GM21723 (cell line): Measurements from ENCODE around the gene CORO7.

Source experiments
- ATAC-seq: cut with Tn5 transposase; IDR thresholded peaks from one replicate; pipeline ENCODE4 v1.9.1; 2021; ENCODE audit warnings: mild to moderate bottlenecking, moderate library complexity; ENCODE audit not compliant: unreplicated experiment

CORO7 gene

DNA sequence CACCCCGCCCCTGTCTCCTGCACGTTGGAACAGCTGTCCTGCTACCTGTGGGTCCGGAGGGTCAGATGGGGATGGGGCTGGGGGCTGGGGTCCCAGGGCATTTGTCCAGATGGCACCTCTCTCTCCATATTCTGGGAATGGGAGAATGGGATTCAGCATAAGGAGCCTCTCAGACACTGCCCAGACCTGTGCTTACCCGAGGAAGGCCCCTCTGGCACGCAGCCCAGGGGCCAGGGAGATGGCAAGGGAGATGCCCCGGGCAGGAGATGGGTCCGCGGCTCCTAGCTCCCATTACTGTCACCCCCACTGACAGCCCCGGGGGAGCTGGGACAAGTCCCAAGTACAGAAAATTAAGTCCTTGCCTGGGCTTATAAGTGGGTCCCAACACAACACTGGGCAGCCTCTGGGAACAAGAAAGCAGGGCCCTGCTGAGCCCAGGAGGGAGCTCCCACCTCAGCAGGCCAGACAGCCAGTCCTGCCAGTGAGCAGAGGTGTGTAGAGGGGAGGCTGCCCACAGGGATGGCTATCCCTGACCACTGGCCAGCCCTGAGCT lies 43.0 kb downstream of the CORO7 start:
- ATAC-seq = no peak

DNA sequence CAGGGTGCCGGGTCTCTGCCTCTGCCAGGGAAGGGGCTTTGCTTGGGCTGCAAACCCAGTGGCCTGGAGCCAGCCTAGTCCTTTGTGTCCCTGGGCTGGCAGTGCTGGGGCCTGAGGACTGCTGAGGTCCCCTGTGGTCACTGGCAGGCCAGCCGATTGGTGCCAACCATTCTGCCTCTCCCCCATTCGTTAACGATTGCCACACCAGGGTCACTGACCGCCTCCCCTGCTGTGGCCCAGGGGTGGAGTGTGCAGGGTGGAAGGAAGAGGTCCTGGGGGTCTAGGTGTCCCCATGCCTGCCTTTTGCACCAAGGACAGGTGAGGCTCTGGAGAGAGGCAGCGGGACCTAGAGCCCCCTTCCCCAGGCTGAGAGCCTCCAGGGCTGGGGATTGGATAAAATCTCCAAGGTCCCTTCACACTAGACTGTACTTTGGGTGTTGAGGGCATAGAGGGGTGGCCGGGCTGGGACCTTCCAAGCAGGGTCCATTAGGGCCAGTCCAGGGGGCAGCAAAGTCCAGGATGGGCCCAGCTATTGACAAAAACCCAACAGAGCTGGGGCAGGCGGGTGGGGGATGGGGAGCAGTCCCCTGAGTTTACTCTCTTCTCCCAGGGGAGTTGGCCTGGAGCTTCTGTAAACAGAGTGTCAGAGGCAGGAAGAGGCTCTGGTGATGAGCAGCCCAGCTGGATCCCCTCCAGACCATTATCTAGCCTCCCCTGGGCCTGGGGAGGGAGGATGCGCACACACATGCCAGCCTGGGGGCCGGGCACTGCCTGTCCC lies 43.6 kb downstream of the CORO7 start:
- ATAC-seq = no peak

DNA sequence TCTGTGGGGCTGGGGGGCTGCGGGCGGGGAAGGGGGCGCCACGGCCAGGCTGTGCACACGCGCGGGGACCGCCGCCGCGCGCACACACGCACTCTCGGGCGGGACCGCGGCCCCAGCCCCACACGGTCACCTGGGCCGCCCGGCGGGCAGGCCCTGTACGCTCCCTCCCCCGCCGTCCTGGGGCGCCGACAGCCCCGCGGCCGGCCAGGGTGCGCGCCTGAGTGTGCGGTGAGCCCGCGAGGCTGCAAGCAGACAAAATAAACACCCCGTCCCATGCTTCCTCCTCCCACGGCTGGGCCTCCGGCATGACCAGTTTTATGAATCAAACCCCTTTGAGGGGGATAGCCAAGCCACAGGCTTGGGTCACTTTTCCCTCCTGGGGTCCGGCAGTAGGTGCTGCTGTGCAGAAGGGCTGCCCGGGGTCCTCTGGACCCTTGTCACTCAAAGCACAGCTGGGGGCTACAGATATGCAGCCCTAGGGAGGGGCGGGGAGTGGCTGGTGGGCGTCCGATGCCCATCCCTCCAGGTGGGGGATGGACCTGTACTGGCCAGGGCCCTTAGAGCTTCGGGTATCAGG lies 44.3 kb downstream of the CORO7 start:
- peak; percentile 25 for ATAC-seq

DNA sequence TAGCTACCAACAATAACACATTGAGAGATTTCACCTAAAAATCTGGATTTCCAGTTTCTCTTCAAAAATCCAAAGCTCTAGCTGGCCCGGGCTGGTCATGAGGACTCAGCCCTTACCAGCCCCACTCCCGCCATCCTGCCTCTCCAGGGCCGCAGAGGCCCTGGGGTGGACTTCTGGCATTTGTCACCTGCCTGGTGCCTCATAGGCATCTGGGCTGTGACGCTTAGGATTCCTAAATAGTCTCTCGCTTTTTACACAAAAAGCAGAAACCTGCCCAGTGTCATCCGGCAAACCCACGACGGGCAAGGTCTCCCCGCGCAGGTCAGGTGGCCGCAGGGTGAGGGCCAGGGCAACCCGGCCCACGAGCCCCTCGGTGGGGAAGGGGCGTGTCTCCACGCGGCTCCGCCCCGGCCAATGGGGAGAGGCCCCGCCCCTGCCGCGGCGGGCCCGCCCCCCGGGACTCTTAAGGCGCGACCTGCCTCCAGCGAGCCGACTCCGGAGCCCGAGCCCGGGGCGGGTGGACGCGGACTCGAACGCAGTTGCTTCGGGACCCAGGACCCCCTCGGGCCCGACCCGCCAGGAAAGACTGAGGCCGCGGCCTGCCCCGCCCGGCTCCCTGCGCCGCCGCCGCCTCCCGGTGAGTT lies 44.9 kb downstream of the CORO7 start, which contains the start of gene VASN:
Gene VASN, plus strand, starts transcription at position 492 of the 644 bp plus-strand sequence. CDS start 9,030 bp downstream, outside the sequence.
- peak; percentile 70 for ATAC-seq

DNA sequence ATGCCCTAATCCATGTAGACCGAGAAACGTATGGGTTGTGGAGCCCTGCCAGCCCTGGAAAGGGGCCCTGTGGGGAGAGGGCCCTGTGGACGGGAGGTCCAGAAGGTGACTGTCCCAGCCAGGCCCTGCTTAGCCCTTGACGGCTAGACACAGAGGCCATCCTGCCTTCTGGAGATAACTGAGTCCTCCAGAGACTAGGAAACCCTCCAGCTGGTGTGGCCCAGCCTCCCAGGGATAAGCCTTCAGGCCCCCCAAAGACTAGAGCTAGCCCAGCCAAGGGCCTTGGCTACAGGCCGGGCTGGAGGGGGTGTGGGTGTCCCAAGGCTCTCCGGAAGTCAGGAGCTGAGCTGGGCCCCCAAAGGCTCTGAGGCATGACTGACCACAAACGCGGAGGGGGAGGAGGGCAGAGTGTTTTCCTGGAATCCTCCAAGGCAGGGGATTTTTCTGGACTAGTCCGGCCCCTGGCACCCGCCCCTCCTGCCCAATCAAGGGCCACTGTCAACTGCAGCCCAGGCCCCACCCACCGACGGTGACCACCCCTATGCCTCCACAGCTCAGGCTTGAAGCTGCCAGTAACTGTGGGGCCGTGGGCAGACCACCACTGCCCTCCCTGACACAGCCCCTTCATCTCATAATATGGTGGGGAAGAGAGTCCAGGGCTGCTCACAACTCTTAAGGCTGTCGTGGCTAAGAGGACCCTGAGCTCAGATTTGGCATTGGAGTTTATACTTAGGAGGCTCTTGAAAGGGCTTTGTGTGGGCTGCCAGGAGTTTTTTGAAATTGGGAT lies 45.6 kb downstream of the CORO7 start:
- ATAC-seq = no peak

DNA sequence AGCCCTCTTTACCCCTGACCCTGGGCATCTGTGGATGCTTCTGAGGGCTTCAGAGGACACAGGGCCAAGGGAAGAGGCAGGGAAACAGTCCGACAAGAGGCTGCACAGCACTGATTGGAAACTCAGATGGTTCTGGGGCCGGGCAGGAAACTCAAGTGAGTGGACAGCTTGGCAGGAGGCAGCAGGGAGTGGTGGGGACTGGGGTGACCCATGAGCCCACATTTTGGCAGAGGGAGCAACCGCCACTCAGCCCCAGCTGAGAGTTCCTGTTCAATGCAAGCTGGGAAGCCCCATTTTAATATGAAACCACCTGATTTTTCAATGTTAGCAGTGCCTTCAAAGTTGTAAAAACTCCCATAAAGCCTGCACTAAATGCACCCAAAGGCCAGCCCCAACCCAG lies 46.2 kb downstream of the CORO7 start:
- no peak for ATAC-seq

DNA sequence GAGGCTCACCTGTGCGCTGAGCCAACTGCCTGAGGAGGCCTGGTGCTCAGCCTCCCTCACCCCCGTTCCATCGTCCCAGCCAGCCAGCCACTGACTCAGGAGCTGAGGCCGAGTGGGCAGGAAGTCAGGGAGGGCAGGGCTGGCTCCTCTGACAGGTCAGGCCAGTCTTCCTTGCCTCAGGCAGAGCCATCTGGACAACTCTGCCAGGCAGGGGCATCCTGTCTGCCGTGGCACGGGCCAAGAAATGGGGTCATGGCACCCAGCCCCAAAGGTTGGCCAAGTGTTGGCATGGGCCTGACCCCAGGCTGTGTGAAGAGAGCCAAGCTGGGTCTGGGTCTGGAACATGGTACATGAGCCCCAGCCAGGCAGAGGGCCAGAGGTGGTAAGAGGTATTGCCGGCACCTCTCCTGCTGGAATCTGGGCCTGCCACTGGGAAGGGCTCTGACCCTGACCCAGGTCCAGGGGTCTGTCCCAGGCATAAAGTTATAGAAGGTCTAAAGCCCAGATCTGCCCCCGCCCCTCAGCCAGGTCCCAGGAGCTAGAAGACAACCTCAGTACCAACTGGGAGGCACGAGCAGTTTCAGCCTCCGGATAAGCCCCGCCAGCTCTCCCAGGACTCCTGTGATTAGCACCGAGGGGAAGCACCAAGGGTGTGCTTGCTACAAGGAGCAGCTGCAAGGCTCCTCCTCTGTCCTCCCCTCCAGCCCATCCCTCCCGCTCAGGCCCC lies 47.2 kb downstream of the CORO7 start:
- ATAC-seq = no peak

DNA sequence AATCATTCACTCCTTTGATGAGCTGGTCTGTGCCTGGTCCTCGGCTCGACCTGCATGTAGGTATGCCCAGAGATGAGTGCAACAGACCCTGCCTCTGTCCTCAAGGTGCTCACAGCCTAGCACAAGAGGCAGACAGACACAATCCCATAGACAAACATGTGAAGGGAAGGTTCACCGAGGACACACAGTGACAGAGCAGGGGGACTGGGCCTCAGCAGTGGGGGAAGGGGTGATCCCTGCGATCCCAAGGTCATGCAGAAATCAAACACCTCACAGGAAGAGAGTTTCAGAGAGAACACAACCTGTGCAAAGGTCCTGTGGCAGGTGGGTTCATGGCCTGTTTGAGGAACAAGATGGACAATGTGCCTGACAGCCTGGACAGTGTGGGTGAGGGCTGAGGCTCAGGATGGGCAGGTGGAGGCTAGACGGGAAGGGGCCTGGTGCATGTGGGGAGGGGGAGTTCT lies 49.0 kb downstream of the CORO7 start:
- no peak for ATAC-seq

DNA sequence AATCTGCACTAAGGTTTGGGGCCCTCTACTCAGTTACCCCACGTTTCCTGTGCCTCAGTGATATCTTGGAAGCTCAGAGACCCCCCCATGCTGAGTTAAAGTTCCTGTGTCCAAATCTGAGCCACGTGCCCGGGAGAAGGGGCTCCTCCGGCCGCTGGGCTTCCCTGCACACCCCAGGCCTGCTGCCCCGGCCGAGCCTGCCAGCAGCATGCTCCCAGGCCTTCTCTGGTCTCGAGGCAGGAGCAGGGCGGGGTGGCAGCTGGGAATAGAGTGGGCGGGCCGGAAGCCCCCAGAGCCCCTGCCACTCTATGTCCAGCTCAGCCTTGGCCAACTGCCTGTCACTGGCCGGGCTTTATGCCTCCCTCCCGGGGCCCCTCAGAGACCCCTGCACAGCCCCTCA lies 50.4 kb downstream of the CORO7 start:
- no peak for ATAC-seq

DNA sequence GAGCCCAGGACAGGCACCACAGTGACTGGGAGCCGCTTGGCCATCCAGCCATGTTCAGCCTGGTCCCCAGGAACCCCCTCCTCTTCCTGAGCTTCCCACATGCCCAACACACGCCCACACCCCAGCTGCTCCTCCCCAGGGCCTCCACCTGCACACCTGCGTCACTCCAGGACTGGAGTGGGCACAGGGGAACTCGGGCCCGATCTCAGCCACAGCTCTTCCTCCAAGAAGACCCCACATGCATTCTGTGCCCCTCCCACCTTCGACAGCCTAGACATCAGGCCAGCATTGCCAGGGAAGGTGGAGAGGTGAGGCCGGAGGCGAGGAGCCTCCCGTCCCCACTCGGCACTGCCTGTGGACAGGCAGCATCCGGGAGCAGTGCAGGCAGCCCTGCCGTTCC lies 50.8 kb downstream of the CORO7 start:
- no peak for ATAC-seq

DNA sequence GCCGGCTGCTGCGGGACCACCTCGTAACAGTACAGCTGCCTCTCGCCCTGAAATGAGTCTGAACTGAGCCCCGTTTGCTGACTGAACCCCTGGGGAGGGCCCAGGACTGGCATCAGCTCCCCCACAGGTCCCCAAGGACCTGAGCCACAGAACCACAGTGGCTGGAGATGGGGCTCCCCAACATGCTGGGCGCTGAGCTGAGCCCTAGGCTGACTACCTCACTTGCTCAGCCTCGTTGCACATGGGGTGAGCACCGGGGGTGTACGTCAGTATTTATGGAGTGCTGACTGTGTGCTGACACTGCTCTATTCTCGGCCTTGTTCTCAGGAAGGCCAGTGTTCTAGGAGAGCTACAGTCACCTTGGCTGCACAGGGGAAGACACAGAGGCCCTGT lies 51.4 kb downstream of the CORO7 start:
- ATAC-seq = peak; percentile 61

DNA sequence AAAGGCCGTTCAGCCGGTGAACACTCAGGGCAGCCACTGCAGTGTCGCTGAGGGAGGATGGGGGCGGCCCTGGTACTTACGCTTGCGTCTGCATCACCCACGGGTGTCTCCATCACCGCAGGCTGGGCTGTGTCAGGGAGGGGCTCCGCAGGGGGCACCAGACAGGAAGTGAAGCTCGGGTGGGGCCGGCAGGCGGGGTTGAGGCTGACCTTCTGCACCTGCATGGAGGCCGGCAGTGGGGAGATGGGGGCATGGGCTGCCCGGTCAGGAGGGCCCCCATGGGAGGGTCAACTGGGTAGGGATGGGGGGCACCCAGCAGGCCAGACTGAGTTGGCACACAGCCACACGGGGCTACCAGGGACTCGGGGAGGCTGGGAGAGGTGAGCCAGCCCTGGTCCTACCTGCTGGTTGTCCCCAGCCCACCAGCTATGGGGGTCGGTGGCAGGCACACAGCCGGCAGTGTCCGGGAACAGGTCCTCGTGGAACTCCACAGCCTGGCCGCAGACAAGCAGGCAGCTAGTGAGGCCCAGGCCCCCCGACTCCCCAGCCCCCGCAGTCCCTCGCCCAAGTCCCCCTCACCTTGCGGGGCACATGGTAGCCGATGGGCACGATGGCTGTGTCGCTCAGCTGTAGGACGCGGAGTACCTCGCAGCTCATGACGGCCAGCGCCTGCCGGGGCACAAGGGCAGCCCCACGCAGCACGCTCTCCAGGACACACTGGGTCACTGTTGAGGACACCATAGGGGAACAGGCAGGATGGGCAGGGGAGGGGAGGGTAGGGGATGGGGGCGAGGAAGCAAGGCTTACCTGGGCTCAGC lies 52.0 kb downstream of the CORO7 start:
- ATAC-seq = no peak

DNA sequence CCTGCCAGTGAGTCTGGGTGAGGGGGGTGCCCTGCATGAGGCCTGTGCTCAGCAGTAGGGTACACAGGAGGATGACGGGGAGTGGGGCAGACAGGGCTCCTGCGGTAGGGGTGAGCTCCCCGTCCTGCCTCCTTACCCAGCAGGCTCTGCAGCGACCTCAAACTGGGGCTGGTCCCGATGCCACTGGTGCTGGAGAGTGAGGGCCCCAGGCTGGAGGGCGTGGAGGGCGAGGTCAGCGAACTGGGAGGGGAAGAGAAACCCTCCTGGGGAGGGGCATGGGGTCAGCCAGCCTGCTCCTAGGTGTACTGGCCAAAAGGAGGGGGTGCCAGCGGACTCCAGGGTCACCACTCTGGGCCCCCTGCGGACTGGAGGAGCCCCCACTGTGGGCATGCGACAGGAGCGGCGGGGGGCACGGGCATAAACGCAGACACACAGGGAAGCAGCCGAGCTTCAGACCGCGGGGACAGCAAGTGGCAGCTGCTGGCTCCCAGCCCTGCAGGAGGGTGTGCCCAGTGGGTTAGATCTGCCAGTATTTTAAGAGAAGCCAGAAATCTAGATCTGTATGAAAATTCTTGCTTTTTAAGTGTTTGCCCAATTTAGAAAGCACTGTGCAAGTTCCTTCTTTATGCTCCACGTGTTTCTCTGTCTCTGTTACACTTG lies 53.8 kb downstream of the CORO7 start:
- ATAC-seq = no peak

DNA sequence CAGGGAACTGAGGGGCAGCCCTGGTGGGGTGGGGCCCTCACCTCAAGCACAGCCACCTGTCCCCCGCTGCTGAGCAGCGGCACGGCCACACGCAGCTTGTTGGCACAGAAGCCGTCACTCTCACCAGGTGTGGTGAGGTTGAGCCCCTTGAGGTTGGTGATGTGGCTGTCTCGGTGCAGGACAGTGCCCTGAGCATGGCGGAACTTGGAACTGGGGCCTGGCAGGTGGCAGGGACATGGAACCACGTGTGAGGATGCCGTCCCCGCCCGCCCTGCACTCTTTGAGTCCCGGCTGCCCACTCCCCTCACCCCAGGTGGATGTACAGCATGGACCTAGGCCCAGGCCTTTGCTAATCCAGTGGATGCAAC lies 54.5 kb downstream of the CORO7 start:
- ATAC-seq = no peak

DNA sequence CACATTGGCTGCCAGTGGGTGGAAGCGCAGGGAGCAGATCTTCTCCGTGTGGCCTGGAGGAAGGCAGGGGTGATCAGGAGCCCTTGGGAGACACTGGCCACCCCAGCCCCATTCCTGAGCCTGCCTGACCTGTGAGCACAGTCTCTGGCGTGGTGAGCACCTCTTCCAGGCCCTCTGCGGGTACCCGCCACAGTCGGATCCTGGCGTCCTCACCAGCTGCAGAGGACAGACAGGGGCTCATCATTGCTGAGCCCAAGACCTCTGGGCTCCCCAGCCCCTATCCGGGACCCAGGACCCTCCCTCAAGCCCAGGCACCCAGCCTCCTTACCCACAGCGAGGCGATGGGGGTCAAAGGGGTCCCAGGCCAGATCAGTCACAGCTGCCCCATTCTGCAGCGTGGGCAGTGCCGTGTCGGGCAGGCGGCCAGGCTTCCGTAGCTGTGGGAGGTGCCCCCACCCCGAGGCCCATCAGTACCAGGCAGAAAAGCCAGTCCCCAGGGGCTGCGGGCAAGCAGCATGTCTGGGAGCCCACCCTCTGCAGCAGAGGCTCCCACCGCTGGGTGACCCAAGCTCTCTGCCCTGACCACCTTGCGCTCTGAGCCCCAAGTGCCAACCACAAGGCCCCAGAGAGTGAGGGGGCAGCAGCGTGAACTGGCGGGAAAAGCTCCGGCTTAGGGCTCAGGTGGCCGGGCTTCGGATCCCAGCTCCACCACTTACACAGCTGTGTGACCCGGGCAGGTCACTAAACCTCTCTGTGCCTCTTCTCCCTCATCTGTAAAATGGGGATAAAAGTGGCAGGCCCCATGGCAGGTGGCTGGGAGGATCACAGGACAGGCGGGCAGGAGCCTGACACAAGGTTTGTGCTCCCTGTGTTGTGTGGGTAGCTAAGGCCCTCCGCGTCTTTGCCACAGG lies 55.1 kb downstream of the CORO7 start:
- ATAC-seq = no peak

DNA sequence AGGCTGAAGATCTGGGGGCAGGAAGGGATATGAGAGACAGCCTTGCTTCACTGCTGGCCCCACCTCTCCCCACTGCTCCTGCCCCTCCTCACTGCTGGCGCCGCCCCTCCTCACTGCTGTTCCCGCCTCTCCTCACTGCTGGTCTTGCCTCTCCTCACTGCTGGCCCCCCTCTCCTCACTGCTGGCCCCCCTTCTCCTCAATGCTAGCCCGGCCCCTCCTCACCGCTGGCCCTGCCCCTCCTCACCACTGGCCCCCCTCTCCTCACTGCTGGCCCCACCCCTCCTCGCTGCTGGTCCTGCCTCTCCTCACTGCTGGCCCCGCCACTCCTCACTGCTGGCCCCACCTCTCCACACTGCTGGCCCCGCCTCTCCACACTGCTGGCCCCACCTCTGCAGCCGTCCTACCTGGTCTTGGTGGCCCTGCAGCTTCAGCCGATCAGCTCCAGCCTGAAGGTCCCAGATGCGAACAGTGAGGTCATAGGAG lies 55.8 kb downstream of the CORO7 start:
- no peak for ATAC-seq

DNA sequence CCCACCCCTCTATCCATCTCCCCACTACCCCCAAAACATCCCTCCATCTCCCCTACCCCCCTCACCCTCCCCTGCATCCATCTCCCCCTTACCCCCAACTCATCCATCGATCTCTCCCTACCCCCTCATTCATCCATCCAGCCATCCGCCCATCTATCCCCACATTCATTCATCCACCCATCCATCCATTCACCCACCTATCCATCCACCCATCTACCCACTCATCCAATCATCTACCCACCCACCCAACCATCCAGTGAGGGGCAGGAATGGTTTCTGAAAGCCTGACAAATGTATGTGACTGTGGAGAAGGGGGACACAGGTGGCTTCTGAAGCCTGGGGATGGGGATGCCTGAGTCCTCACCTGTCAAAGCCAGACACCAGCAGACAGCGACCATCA lies 56.5 kb downstream of the CORO7 start:
- no peak for ATAC-seq
